GM10847 (cell line): ENCODE data around the gene IL36A.

Experiments used
- POLR2A ChIP-seq: IDR thresholded peaks from 2 replicates; pipeline ENCODE4 v1.6.1; 2011; ENCODE audit not compliant: insufficient read length; ENCODE audit errors: extremely low read depth

The IL36A gene

GRCh38 chr2:112993831-112994230 is 11.4 kb upstream of the IL36A start:
- no peak for TF ChIP-seq POLR2A

GRCh38 chr2:112994648-112995047 is 10.6 kb upstream of the IL36A start:
- TF ChIP-seq POLR2A: no peak

- TF ChIP-seq POLR2A: no peak
Measured at GRCh38 chr2:112995346-112995920, 9.8 kb upstream of the IL36A start.

DNA sequence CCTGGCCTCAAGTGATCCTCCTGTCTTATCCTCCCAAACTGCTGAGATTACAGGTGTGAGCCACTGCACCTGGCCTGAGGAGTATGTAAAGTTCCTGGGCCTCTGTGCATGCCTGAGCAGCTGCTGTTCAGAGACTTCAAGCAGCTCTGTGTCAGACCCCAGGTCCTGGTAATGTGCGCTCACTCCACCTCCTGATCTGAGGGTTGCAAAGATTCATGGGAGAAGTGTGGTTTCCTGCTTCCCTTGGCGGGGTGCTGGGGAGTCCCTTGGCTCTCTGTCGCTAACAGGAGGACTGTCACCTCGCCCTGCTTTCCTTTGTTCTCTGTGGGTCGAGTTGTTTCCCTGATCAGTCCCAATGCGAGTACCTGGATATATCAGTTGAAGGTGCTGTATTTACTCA is 8.6 kb upstream of the IL36A start:
- TF ChIP-seq POLR2A: no peak

GRCh38 chr2:112997151-112997550 is 8.1 kb upstream of the IL36A start:
- no peak for TF ChIP-seq POLR2A

DNA sequence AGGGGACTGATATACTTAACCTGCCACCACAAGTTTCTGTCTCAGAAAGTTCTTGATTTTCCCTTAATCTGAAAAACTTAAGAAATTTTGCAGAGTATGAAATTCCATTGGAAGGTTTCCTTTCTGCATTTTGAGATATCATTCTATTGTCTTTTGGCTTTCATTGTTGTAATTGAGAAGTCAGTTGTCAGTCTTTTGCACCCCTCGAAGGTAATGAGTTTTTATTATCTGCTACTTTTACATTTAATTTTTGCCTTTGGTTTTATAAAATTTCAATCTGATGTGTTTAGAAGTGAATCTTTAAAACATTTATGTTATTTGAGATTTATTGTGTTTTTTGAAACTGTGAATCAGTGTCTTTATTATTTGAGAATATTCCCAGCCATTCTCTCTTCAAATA is 4.8 kb upstream of the IL36A start:
- TF ChIP-seq POLR2A: no peak

DNA sequence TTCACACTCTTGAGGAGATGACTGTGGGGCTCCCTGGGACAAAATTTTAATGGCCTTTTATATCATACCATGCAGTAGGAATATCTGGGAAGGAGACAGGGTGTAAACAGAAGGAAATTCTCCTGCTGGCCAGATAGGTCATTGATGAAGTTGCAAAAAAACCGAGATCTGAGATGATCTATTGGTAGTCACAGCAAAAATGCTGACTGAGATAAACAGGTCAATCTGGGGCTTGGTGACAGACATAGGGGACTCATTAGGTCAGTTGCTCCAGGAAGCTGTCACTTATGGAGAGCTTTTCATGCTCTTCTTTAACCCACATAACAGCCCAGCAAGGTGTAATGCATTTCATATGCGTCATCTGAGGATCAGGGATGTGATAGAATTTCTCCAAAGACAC is 2.6 kb upstream of the IL36A start:
- no peak for TF ChIP-seq POLR2A

DNA sequence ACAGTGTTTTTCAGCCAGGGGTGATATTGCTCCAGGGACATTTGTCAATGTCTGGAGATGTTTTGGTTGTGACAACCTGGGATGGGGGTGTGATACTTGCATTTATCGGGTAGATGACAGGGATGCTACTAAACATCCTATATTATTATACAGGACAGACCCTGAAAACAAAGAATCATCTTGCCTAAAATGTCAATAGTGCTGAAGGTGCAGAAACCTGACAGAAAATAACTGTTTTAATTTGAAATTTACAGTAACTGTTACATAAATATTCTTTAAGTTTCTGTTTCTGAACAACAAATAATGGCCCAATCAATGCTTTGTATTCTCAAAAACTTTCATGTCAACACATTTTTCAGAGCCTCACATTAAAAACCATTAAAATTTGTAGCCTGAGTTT is 2.0 kb downstream of the IL36A start:
- TF ChIP-seq POLR2A: no peak

- no peak for TF ChIP-seq POLR2A
Measured at GRCh38 chr2:113009622-113010021, 4.4 kb downstream of the IL36A start.

DNA sequence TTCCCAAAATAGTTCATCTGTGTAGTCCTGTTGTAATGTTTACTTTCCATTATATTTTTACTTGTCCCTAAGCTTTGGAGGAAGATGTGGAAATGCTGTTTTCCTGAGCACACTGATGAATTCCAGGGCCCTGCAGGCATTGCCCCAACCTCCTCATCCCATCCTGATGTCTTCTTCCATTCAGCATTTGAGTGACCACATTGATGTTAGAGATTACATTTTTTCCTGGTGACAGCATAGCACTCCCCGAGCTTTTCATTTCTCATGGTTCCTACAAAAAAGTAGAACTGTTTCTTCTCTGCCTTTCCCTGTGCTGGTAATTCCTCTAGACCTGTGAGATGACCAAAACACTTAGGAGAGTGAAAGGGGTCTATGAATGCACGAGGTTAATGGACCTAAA is 4.8 kb downstream of the IL36A start:
- no peak for TF ChIP-seq POLR2A

- no peak for TF ChIP-seq POLR2A
Measured at GRCh38 chr2:113011108-113011507, 5.8 kb downstream of the IL36A start.

DNA sequence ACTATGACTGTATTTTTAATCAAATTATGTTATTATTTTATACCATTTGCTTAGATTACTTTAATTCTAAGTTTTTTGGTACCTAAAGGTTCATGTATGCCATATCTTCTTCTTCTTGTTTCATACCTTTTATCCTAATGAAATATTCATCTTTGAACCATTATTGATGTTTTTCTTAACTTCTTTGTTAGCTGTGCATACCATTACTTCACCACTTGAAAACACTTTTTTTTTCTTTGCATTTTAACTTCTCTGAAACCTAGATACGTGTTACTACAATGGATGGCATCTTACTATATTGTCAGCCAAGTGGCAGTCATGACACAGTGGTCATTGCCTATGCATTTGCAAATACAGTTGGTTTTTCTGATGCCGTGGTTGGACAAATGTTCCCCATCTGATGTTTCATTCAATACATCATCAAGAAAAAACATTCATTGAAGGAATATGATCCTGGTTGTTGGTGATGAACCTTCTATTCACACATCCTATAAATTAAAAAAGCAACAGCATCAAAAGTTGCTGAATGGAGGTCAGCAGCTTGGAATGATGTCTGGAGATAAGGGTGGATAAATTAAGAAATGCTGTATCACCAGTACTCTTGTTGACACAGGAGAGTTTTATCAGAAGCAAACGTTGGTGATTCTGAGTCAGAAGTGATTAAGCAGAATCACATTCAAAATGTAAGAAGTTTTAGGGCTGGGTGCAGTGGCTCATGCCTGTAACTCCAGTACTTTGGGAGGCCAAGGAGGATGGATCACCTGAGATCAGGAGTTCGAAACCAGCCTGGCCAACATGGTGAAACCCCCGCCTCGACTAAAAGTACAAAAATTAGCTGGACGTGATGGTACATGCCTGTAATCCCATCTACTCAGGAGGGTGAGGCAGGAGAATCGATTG is 7.4 kb downstream of the IL36A start:
- TF ChIP-seq POLR2A: no peak

- TF ChIP-seq POLR2A: no peak
Measured at GRCh38 chr2:113013336-113013661, 8.0 kb downstream of the IL36A start.

DNA sequence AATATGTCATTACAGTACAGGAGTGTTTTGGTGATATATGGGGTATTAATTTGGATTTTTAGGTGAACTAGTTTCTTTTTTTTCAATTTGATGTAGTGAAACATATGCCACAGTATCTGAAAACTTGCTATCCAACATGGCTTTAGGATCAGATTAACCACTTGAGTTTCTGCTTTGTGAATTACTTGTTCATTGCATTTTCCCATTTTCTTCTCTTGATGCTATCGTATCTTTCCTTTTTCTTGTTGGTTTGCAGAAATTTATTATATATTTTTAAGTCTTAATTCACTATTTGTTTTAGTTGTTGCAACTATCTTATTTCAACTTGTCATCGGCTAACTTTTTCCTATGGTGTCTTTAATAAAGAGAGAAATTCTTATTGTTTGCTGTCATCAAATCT is 8.8 kb downstream of the IL36A start:
- no peak for TF ChIP-seq POLR2A

- TF ChIP-seq POLR2A: no peak
Measured at GRCh38 chr2:113015042-113015441, 9.8 kb downstream of the IL36A start.

DNA sequence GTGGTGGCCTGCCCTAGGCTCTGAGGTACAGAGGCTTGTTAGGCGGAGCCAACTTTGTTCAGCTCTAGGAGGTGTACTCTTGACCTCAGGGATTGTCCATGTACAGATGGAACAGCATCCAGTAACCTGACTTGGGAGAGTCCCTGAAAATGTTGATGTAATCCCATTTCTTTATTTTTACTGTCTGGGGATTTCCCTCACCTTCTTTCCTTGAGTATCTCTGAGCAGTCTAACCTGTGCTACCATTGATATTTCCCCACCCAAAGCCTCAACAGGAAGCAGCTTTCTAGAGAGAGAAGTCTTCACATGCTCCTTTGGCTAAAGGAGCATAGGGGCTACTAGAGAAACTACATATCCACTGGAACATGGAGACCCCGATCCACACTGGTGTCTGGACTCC is 10.4 kb downstream of the IL36A start:
- TF ChIP-seq POLR2A: no peak

DNA sequence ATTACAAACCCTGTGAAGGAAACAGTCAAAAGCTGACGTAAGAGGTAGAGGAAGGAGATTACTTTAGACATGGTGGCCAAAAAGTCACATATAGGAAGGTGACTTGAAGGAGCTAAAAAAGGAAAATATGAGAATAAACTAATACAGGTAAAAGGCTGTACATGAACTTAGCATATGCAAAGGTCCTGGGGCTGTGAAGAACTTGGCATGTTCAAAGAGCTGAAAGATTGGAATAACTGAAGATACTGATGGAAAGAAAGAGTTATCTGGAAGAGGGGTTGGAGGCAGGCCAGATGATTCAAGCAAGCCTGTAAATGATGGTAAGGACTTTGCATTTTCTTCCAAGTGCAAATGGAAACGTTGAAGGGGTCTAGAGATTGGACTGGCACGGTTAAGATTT is 13.2 kb downstream of the IL36A start:
- no peak for TF ChIP-seq POLR2A
